CD14-positive monocyte (primary cell): Measurements from ENCODE around the gene TNFSF9. TPM values are rescaled to one million over a fixed set of nuclear protein-coding genes. Genes with fewer than 3 reads are reported as not detected.

Experiments
- DNase-seq, 3 donors: peaks; one replicate each; pipeline ENCODE4 v3.0.0-alpha.2; 2011 to 2022
- H2AFZ ChIP-seq: 2 replicates; pipeline ENCODE4 v1.6.0; 2012; ENCODE audit warnings: mild to moderate bottlenecking, low read depth, low read length, inconsistent platforms; ENCODE audit not compliant: insufficient read depth, poor library complexity, severe bottlenecking
- H3K27ac ChIP-seq, 2 donors: 1 replicate in 1 of 2; 2 replicates in 1 of 2; pipeline ENCODE4 v1.5.1; 2012 to 2013; ENCODE audit warnings: low read length in 2 of 2, control low read depth in 1 of 2, inconsistent platforms in 1 of 2, low read depth in 1 of 2, mild to moderate bottlenecking in 1 of 2
- H3K27me3 ChIP-seq, 2 donors: one replicate each; pipeline versions ENCODE4 v1.6.0 to v1.6.1; 2011 to 2013; ENCODE audit warnings: low read length in 2 of 2; ENCODE audit not compliant: control insufficient read depth in 2 of 2, insufficient read depth in 2 of 2
- H3K36me3 ChIP-seq, 2 donors: replicated peaks in 1 of 2; 1 replicate in 1 of 2; 2 replicates in 1 of 2; pipeline versions ENCODE4 v1.5.1 to v1.6.1; 2012 to 2013; ENCODE audit warnings: low read length in 2 of 2, control low read depth in 1 of 2, inconsistent platforms in 1 of 2, mild to moderate bottlenecking in 1 of 2; ENCODE audit not compliant: insufficient read depth in 2 of 2, control insufficient read depth in 1 of 2
- H3K4me1 ChIP-seq, 2 donors: 1 replicate in 1 of 2; 2 replicates in 1 of 2; pipeline versions ENCODE4 v1.5.1 to v1.6.1; 2012 to 2013; ENCODE audit warnings: low read length in 2 of 2, control low read depth in 1 of 2, inconsistent platforms in 1 of 2, mild to moderate bottlenecking in 1 of 2, moderate library complexity in 1 of 2; ENCODE audit not compliant: insufficient read depth in 2 of 2, control insufficient read depth in 1 of 2
- H3K4me2 ChIP-seq: replicated peaks from 2 replicates; pipeline ENCODE3; 2012; ENCODE audit warnings: low read length, moderate library complexity, mild to moderate bottlenecking; ENCODE audit not compliant: poor library complexity, severe bottlenecking; ENCODE audit errors: extremely low read depth
- H3K4me3 ChIP-seq, 3 experiments: fragments of 200-600 bp in 1 of 3; sonication (generic) in 1 of 3; replicated peaks in 1 of 3; 1 replicate in 2 of 3; 2 replicates in 1 of 3; pipeline ENCODE4 v1.5.1; 2011 to 2013; ENCODE audit warnings: low read length in 3 of 3, mild to moderate bottlenecking in 3 of 3, control low read depth in 2 of 3, low read depth in 2 of 3, inconsistent platforms in 1 of 3, moderate library complexity in 1 of 3
- H3K79me2 ChIP-seq: 2 replicates; pipeline ENCODE4 v1.6.0; 2012; ENCODE audit warnings: mild to moderate bottlenecking, control low read depth, inconsistent platforms, low read length, moderate library complexity; ENCODE audit not compliant: insufficient read depth
- H3K9ac ChIP-seq: 2 replicates; pipeline ENCODE4 v1.6.0; 2017; ENCODE audit warnings: low read length, mild to moderate bottlenecking; ENCODE audit not compliant: insufficient read depth, poor library complexity, severe bottlenecking
- H3K9me3 ChIP-seq, 2 donors: replicated peaks in 1 of 2; 1 replicate in 1 of 2; 2 replicates in 1 of 2; pipeline versions ENCODE4 v1.5.1 to v1.6.1; 2012 to 2013; ENCODE audit warnings: low read length in 2 of 2, control low read depth in 1 of 2; ENCODE audit not compliant: control insufficient read depth in 1 of 2, insufficient read depth in 1 of 2
- H4K20me1 ChIP-seq: 2 replicates; pipeline ENCODE4 v1.6.0; 2012; ENCODE audit warnings: mild to moderate bottlenecking, low read length, control low read depth, moderate library complexity; ENCODE audit not compliant: insufficient read depth
- H3K27ac Mint-ChIP-seq, 7 donors: one replicate each; pipeline ENCODE4 v1.8.0; 2020; ENCODE audit warnings: mild to moderate bottlenecking in 7 of 7, mixed read lengths in 7 of 7, moderate library complexity in 6 of 7, inconsistent platforms in 2 of 7
- H3K27me3 Mint-ChIP-seq, 3 donors: one replicate each; pipeline ENCODE4 v1.8.0; 2021 to 2022; ENCODE audit warnings: low read depth in 3 of 3, mild to moderate bottlenecking in 3 of 3, mixed read lengths in 3 of 3, moderate library complexity in 3 of 3, inconsistent platforms in 1 of 3
- H3K36me3 Mint-ChIP-seq, 2 donors: one replicate each; pipeline ENCODE4 v1.8.0; 2020; ENCODE audit warnings: mixed read lengths in 2 of 2, inconsistent platforms in 1 of 2, mild to moderate bottlenecking in 1 of 2
- H3K4me1 Mint-ChIP-seq: one replicate; pipeline ENCODE4 v1.8.0; 2020; ENCODE audit warnings: mild to moderate bottlenecking, mixed read lengths
- H3K4me3 Mint-ChIP-seq, 2 donors: one replicate each; pipeline ENCODE4 v1.8.0; 2020; ENCODE audit warnings: mild to moderate bottlenecking in 2 of 2, mixed read lengths in 2 of 2, moderate library complexity in 1 of 2
- H3K9me3 Mint-ChIP-seq, 7 donors: one replicate each; pipeline ENCODE4 v1.8.0; 2020 to 2022; ENCODE audit warnings: mixed read lengths in 7 of 7, mild to moderate bottlenecking in 6 of 7, moderate library complexity in 6 of 7, inconsistent platforms in 2 of 7
- WGBS: methylation state at CpG from one replicate; pipeline ENCODE4 v1.1.5; 2013; ENCODE audit warnings: missing lambda C conversion rate; ENCODE audit not compliant: insufficient coverage; 5-methylcytosine and 5-hydroxymethylcytosine counted together
- intact Hi-C, 2 donors: fragments of 100-400 bp; cut with micrococcal nuclease; formaldehyde crosslinking; loops; one replicate each; pipeline versions ENCODE4 v1.15.0 to v1.15.1; 2023
- polyA plus RNA-seq, 3 donors: library from polyadenylated mRNA; depleted of rRNA in 1 of 3; unstranded in 2 of 3; stranded (reverse) in 1 of 3; fragments of 300-500 nt in 2 of 3; fragments of >200 nt in 1 of 3; fragmentation: Illumina TruSeq in 2 of 3; gene quantifications; 1 replicate in 2 of 3; 2 replicates in 1 of 3; pipeline ENCODE4 v1.2.3, GENCODE V29; 2012 to 2021
- TF ChIP-seq, protein P1 (sequence below): fragments of 200-600 bp; IDR thresholded peaks from one replicate; pipeline ENCODE4 v1.8.0; 2022; ENCODE audit warnings: antibody characterized with exemption, mild to moderate bottlenecking

TNFSF9 gene
- polyA plus RNA-seq, 3 donors = 3.7 to 4.9 (median 4.3) TPM

DNA sequence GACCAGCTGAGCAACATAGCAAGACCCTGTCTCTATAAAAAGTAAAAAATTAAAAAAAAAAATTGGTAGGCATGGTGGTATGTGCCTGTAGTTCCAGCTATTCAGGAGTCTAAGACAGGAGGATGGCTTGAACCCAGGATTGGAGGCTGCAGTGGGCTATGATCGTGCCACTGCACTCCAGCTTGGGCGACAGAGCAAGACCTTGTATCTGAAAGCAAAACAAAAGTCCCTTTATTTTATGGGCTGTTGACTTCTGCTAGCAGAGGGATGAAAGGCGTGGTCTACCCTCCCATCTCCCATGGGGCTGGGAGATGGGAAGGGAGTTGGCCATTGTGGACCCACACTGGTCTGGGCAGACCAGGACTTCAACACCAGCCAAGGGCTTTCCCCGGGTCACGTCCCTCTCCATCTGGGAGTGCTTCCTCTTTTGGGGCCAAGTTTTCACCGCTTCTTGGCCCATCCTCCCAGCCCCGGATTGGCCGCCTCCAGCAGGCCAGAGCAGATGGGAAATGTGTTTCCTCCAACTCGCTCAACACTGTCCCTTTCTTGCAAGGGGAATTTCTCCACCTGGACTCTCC, 2.2 kb upstream of the TNFSF9 start:
- Histone ChIP-seq H3K9me3 (no peaks in the 10 kb centered on the region), H3K4me1 (peaks cover 49 to 56% of the 10 kb centered on the region in 2 donors), H3K27ac (no peak overlapping the region), H3K36me3 (no peaks in the 10 kb centered on the region), H3K4me3 (no peak overlapping the region), H4K20me1 (no peaks in the 10 kb centered on the region), H3K79me2 (no peaks in the 10 kb centered on the region), H3K9ac (no peak overlapping the region), H2AFZ (peak overlapping the region; percentile 10), H3K4me2 (peak overlapping the region; percentile 29), H3K27me3 (peaks cover 2 to 14% of the 10 kb centered on the region in 2 donors)
- peaks cover 0 to 5% (median 1%) of the 10 kb centered on the region in 7 donors for H3K9me3 Mint-ChIP-seq
- peak overlapping the region in 1 of 2 donors; percentile 64 for H3K4me3 Mint-ChIP-seq
- peaks cover 30 to 37% (median 32%) of the 10 kb centered on the region in 3 donors for H3K27me3 Mint-ChIP-seq
- 11% methylated on average over 6 of the region's 9 CpGs for WGBS
- DNase-seq = peak; percentile 68 to 91 (median 72)
- H3K36me3 Mint-ChIP-seq = peaks cover 0 to 4% of the 10 kb centered on the region in 2 donors
- TF ChIP-seq, protein P1, sequence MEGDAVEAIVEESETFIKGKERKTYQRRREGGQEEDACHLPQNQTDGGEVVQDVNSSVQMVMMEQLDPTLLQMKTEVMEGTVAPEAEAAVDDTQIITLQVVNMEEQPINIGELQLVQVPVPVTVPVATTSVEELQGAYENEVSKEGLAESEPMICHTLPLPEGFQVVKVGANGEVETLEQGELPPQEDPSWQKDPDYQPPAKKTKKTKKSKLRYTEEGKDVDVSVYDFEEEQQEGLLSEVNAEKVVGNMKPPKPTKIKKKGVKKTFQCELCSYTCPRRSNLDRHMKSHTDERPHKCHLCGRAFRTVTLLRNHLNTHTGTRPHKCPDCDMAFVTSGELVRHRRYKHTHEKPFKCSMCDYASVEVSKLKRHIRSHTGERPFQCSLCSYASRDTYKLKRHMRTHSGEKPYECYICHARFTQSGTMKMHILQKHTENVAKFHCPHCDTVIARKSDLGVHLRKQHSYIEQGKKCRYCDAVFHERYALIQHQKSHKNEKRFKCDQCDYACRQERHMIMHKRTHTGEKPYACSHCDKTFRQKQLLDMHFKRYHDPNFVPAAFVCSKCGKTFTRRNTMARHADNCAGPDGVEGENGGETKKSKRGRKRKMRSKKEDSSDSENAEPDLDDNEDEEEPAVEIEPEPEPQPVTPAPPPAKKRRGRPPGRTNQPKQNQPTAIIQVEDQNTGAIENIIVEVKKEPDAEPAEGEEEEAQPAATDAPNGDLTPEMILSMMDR = no peak
- intact Hi-C loops = no loop called here
- peaks cover 46% of the 10 kb centered on the region for H3K4me1 Mint-ChIP-seq
- H3K27ac Mint-ChIP-seq = peak overlapping the region in 3 of 7 donors; percentile 28 to 70 (median 68)

DNA sequence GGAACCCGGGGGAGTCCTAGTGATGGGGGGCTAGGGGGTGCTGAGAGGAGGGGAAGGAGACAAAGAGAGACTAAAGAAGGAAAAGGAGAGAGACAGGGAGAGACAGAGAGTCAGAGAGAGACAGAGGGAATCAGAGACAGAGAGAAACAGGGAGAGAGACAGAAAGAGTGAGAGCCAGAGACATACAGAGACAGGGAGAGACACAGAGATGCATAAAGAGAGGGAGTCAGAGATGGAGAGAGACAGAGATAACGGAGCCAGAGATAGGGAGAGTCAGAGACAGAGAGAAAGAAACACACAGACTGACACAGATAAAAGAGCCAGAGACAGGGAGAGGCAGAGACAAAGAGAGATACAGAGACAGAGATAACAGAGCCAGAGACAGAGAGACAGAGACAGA, 1.5 kb upstream of the TNFSF9 start:
- peaks cover 49 to 56% of the 10 kb centered on the region in 2 donors for H3K4me1 ChIP-seq
- peak overlapping the region in 1 of 2 donors; percentile 97 for H3K4me3 Mint-ChIP-seq
- no peaks in the 10 kb centered on the region for H4K20me1 ChIP-seq
- peaks cover 30 to 42% (median 36%) of the 10 kb centered on the region in 3 donors for H3K27me3 Mint-ChIP-seq
- no peak overlapping the region for H3K4me3 ChIP-seq
- no peak overlapping the region for H3K9ac ChIP-seq
- H3K27me3 ChIP-seq = peaks cover 2 to 14% of the 10 kb centered on the region in 2 donors
- intact Hi-C loops = no loop called here
- no peaks in the 10 kb centered on the region for H3K36me3 ChIP-seq
- H3K4me1 Mint-ChIP-seq = peaks cover 48% of the 10 kb centered on the region
- DNase-seq = no peak
- H3K9me3 Mint-ChIP-seq = peaks cover 0 to 5% (median 1%) of the 10 kb centered on the region in 7 donors
- WGBS = 60% methylated on average over 2 of the region's 2 CpGs
- H2AFZ ChIP-seq = peak overlapping the region; percentile 10
- no peaks in the 10 kb centered on the region for H3K79me2 ChIP-seq
- TF ChIP-seq, protein P1 = no peak
- H3K27ac Mint-ChIP-seq = peak overlapping the region in 5 of 7 donors; percentile 0 to 91 (median 38)
- H3K4me2 ChIP-seq = peak overlapping the region; percentile 29
- H3K9me3 ChIP-seq = no peaks in the 10 kb centered on the region
- peaks cover 0 to 4% of the 10 kb centered on the region in 2 donors for H3K36me3 Mint-ChIP-seq
- no peak overlapping the region for H3K27ac ChIP-seq
